ENCODE results near the gene TCEA3. TPM values are rescaled to one million over a fixed set of nuclear protein-coding genes. Genes with fewer than 3 reads are reported as not detected.

TCEA3 gene
- total RNA-seq, 2 donors from 2014 or later = 65.2 to 115 TPM

GRCh38 chr1:23370709-23371584 is 53.6 kb downstream of the TCEA3 start:
- WGBS = 9% methylated on average over 13 of the region's 13 CpGs

GRCh38 chr1:23370330-23370708 is 54.2 kb downstream of the TCEA3 start:
- Histone ChIP-seq H3K4me3 (peak overlapping the region; percentile 82 to 88), H3K4me1 (replicated peaks) (peaks cover 18% of the 10 kb centered on the region), H3K27ac (peak overlapping the region; percentile 99), H3K9me3 (no peaks in the 10 kb centered on the region), H3K36me3 (no peaks in the 10 kb centered on the region), H3K27me3 (replicated peaks; ENCODE audit: insufficient read depth) (no peaks in the 10 kb centered on the region)
- TF ChIP-seq POLR2AphosphoS5 (IDR thresholded peaks at IDR 0.05) (no peak), CTCF (IDR thresholded peaks at IDR 0.05) (no peak), POLR2A (IDR thresholded peaks at IDR 0.05) (no peak)
- intact Hi-C loops (cut with DNase I) = no loop called here
- WGBS = 19% methylated on average over 5 of the region's 5 CpGs
- DNase-seq (ENCODE audit: low spot score) = no peak

More at GRCh38 chr1:23370709-23371584, 53.6 kb downstream of the TCEA3 start:
- H3K27me3 ChIP-seq (replicated peaks; ENCODE audit: insufficient read depth) = no peaks in the 10 kb centered on the region
- no peaks in the 10 kb centered on the region for H3K9me3 ChIP-seq
- H3K36me3 ChIP-seq = no peaks in the 10 kb centered on the region
- peak overlapping the region in 1 of 2 donors; percentile 88 for H3K4me3 ChIP-seq
- TF ChIP-seq POLR2A (IDR thresholded peaks at IDR 0.05) (no peak), POLR2AphosphoS5 (IDR thresholded peaks at IDR 0.05) (peak; percentile 53)
- peak; percentile 65 for DNase-seq (ENCODE audit: low spot score)
- intact Hi-C loops (cut with DNase I) = no loop called here
- peaks cover 18% of the 10 kb centered on the region for H3K4me1 ChIP-seq (replicated peaks)
- H3K27ac ChIP-seq = peak overlapping the region; percentile 99

GRCh38 chr1:23369335-23370013 is 55.1 kb downstream of the TCEA3 start, which contains the start of gene ZNF436:
Gene ZNF436 (minus strand): TSS chr1:23369836. CDS start chr1:23368005, 1,831 bp downstream.
- peak; percentile 85 for DNase-seq (ENCODE audit: low spot score)
- under 1% methylated on average over 29 of the region's 29 CpGs for WGBS
- TF ChIP-seq POLR2AphosphoS5 (IDR thresholded peaks at IDR 0.05) (peak; percentile 52), CTCF (IDR thresholded peaks at IDR 0.05) (no peak), POLR2A (IDR thresholded peaks at IDR 0.05) (peak; percentile 24)
- no peaks in the 10 kb centered on the region for H3K27me3 ChIP-seq (replicated peaks; ENCODE audit: insufficient read depth)
- peaks cover 18% of the 10 kb centered on the region for H3K4me1 ChIP-seq (replicated peaks)
- H3K9me3 ChIP-seq = no peaks in the 10 kb centered on the region
- H3K4me3 ChIP-seq = peak within 1 kb of the TSS; percentile 82 to 88
- peaks cover 0 to 4% of the 10 kb centered on the region in 2 donors for H3K36me3 ChIP-seq
- H3K27ac ChIP-seq = peak within 1 kb of the TSS; percentile 99
- intact Hi-C loops (cut with DNase I) = loop anchor here (2.0 kb wide), 1 partner anchor 25 kb away; the partner anchor contains the start of gene HNRNPR

GRCh38 chr1:23368562-23369334 is 55.8 kb downstream of the TCEA3 start:
- Histone ChIP-seq H3K4me1 (replicated peaks) (peaks cover 18% of the 10 kb centered on the region), H3K27ac (peak overlapping the region; percentile 99), H3K36me3 (peaks cover 0 to 8% of the 10 kb centered on the region in 2 donors), H3K27me3 (replicated peaks; ENCODE audit: insufficient read depth) (no peaks in the 10 kb centered on the region), H3K9me3 (no peaks in the 10 kb centered on the region), H3K4me3 (peak overlapping the region; percentile 82 to 88)
- DNase-seq (ENCODE audit: low spot score) = peak; percentile 91
- under 1% methylated on average over 59 of the region's 61 CpGs for WGBS
- intact Hi-C loops (cut with DNase I) = loop anchor here (2.0 kb wide), 1 partner anchor 24 kb away; the partner anchor contains the start of gene HNRNPR
- TF ChIP-seq POLR2A (IDR thresholded peaks at IDR 0.05) (peak; percentile 98), POLR2AphosphoS5 (IDR thresholded peaks at IDR 0.05) (peak; percentile 94), CTCF (IDR thresholded peaks at IDR 0.05) (peak in 2 of 4 experiments; percentile 38 to 40)

All from prostate gland (tissue), 2 donors.